ENCODE measurements around the gene CTDSPL. TPM values are rescaled to one million over a fixed set of nuclear protein-coding genes. Genes with fewer than 3 reads are reported as not detected.
A peak's percentile ranks its signal among the peaks of the same experiment; 100 is the strongest.

The CTDSPL gene
- polyA plus RNA-seq, 1 experiment, result 40.4 TPM

DNA sequence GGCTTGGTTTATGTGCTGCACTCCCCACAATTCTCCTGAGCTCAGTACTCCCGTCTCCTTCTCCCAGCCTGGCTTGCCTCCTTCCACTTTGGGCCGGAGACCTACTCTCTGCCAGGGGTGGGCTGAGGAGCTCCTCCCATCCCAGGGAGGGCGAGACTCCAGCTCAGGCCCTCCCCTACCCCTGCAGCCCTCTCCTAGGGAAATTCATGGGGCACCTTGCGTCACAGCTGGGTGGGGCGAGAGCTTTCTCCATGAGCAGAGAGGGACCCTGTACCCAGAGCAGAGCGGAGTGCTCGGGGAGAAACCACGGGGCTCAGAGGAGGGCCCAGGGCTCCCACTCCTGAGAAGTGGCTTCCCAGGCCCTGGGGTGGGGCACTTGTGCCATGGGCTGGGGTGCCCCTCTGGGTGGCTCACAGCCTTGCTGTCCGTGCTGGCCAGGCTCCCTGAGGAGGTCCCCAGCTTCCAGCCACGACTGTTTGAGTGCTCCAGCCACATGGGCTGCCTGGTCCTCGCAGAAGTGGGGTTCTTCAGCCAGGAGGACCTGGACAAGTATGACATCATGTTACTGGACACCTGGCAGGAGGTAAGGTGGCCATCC is 142.2 kb downstream of the CTDSPL start:
- ChIA-PET CTCF (interaction anchor here (0.7 to 3.9 kb wide), 18 partner anchors 9 to 477 kb away, joined by 3 to 68 read pairs (median 4); partner anchors contain the start of gene PLCD1), POLR2A (no interaction called here)
- no peaks in the 10 kb centered on the region for H3K9me3 ChIP-seq (ENCODE audit: control insufficient read depth, insufficient read depth, low read length)
- H3K27me3 ChIP-seq (ENCODE audit: control insufficient read depth, insufficient read depth, low read length), result no peaks in the 10 kb centered on the region
- no peak overlapping the region for H3K27ac ChIP-seq (ENCODE audit: low read depth, low read length)
- TF ChIP-seq, protein P1, sequence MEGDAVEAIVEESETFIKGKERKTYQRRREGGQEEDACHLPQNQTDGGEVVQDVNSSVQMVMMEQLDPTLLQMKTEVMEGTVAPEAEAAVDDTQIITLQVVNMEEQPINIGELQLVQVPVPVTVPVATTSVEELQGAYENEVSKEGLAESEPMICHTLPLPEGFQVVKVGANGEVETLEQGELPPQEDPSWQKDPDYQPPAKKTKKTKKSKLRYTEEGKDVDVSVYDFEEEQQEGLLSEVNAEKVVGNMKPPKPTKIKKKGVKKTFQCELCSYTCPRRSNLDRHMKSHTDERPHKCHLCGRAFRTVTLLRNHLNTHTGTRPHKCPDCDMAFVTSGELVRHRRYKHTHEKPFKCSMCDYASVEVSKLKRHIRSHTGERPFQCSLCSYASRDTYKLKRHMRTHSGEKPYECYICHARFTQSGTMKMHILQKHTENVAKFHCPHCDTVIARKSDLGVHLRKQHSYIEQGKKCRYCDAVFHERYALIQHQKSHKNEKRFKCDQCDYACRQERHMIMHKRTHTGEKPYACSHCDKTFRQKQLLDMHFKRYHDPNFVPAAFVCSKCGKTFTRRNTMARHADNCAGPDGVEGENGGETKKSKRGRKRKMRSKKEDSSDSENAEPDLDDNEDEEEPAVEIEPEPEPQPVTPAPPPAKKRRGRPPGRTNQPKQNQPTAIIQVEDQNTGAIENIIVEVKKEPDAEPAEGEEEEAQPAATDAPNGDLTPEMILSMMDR (IDR thresholded peaks at IDR 0.05; ENCODE audit: low read depth, low read length), result no peak
- no peak overlapping the region for H3K4me3 ChIP-seq (ENCODE audit: low read depth, low read length)
- no peak for DNase-seq (ENCODE audit: low read depth, low spot score)

DNA sequence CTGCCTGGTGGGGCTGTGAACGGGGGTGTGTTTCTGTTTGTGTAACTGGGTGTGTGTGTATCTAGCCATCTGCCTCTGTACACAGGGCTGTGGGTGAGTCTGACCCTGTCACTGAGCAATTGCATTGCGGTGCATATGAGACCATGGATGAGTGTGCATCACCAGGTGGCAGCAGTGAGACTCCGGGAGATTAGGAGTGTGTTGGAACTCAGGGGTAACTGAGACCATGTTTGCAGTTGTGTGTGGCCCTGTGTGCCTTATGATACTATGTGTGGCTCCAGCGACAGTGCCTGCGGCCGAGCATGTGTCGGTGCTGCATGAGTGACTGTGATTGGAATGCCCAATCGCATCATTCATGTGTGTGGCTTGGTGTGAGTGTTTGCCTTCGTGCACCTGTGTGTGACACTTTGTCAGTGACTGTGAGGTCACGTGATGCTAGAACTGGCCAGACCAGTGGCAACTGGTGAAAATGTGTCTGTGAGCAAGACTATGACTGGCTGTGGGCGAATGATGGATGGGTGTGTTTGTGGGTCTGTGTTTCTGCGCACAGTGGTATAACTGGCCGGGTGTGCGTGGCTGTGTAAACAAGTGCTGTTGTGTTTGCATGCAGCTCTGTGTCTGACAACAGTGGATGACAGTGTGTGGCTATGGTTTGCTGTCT is 142.9 kb downstream of the CTDSPL start:
- Histone ChIP-seq H3K9me3 (ENCODE audit: control insufficient read depth, insufficient read depth, low read length) (no peaks in the 10 kb centered on the region), H3K27me3 (ENCODE audit: control insufficient read depth, insufficient read depth, low read length) (no peaks in the 10 kb centered on the region), H3K27ac (ENCODE audit: low read depth, low read length) (no peak overlapping the region), H3K4me3 (ENCODE audit: low read depth, low read length) (no peak overlapping the region)
- no peak for DNase-seq (ENCODE audit: low read depth, low spot score)
- ChIA-PET CTCF (interaction anchor here (0.7 to 3.9 kb wide), 15 partner anchors 8 to 294 kb away, joined by 3 to 68 read pairs (median 5); no protein-coding TSS in a partner anchor), POLR2A (no interaction called here)
- TF ChIP-seq, protein P1 (IDR thresholded peaks at IDR 0.05; ENCODE audit: low read depth, low read length), result peak; percentile 78

DNA sequence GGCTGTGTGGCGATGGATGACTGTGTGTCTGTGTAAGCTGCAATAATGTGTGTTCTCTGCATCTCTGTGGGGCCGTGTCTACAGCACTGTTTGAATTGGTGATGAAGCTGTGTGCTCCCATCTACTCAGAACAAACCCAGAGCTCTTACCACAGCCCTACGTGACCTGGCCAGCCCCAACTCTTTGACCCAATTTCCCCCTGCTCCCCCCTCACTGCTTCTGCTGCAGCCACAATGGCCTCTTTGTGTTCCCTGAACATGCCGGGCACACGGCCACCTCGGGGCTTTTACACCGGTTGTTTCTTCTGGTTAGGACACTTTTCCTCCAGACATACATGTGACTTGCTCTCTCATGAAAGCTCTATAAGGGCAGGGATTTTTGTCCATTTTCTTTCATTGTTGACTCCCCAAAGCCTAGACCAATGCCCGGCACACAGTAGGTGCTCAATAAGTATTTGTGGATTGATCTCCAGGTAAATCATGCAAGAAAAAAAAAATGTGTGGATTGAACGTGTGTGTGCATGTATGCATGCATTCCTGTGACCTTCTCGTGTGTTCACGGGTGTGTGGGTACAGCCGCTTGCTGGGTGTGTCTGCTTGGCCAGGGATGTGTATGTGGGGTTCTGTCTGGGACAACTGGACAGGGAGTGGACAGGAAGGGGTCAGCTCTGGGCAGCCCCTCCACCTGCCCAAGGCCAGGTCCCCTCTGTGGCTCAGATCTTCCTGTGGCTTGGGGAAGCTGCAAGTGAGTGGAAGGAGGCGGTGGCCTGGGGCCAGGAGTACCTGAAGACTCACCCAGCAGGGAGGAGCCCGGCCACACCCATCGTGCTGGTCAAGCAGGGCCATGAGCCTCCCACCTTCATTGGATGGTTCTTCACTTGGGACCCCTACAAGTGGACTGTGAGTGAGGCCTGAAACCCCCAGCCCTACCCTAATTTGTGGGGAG is 143.7 kb downstream of the CTDSPL start:
- CTCF ChIA-PET, result interaction anchor here (1.0 to 1.3 kb wide), 4 partner anchors 8 to 293 kb away, joined by 4 to 9 read pairs (median 5); no protein-coding TSS in a partner anchor
- DNase-seq (ENCODE audit: low read depth, low spot score), result no peak
- POLR2A ChIA-PET, result no interaction called here
- H3K27me3 ChIP-seq (ENCODE audit: control insufficient read depth, insufficient read depth, low read length), result no peaks in the 10 kb centered on the region
- H3K9me3 ChIP-seq (ENCODE audit: control insufficient read depth, insufficient read depth, low read length), result no peaks in the 10 kb centered on the region
- H3K27ac ChIP-seq (ENCODE audit: low read depth, low read length), result no peak overlapping the region
- TF ChIP-seq, protein P1 (IDR thresholded peaks at IDR 0.05; ENCODE audit: low read depth, low read length), result no peak
- no peak overlapping the region for H3K4me3 ChIP-seq (ENCODE audit: low read depth, low read length)

GRCh38 chr3:38006031-38006430 is 144.4 kb downstream of the CTDSPL start:
- Histone ChIP-seq H3K4me3 (ENCODE audit: low read depth, low read length) (no peak overlapping the region), H3K27ac (ENCODE audit: low read depth, low read length) (no peak overlapping the region), H3K27me3 (ENCODE audit: control insufficient read depth, insufficient read depth, low read length) (no peaks in the 10 kb centered on the region), H3K9me3 (ENCODE audit: control insufficient read depth, insufficient read depth, low read length) (no peaks in the 10 kb centered on the region)
- TF ChIP-seq, protein P1 (IDR thresholded peaks at IDR 0.05; ENCODE audit: low read depth, low read length), result no peak
- POLR2A ChIA-PET, result no interaction called here
- no peak for DNase-seq (ENCODE audit: low read depth, low spot score)
- CTCF ChIA-PET, result no interaction called here

Data from AG04450 (cell line).